ENCODE measurements around the gene EFCAB5. TPM values are rescaled to one million over a fixed set of nuclear protein-coding genes. Genes with fewer than 3 reads are reported as not detected.

Gene EFCAB5
- total RNA-seq, 2 donors from 2014 or later, result not detected

DNA sequence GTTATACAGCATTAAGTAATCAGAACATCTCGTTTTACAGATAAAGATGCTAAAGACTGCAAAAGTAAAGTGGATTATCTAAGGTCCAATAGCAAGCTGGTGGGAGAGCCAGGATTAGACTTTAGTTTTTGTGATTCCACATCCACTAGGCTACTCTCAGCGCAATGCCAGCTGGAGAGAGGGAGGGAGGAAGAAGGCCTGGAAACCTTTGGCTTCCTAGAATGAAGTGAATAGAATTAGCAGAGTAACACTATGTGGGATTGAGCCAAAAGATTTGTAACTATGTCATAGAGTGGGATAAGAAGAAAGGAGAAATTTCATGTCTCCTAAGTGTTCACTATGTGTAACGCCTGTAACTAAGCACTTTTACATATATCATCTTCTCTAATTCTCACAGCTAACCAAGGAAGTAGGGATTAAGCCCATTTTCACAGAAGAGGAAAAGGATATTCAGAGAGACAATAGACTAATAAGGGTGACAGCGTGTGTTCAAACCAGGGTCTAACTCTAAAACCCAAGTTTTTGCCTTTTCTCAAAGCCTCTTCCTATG, 149.8 kb downstream of the EFCAB5 start:
- TF ChIP-seq, protein P1, sequence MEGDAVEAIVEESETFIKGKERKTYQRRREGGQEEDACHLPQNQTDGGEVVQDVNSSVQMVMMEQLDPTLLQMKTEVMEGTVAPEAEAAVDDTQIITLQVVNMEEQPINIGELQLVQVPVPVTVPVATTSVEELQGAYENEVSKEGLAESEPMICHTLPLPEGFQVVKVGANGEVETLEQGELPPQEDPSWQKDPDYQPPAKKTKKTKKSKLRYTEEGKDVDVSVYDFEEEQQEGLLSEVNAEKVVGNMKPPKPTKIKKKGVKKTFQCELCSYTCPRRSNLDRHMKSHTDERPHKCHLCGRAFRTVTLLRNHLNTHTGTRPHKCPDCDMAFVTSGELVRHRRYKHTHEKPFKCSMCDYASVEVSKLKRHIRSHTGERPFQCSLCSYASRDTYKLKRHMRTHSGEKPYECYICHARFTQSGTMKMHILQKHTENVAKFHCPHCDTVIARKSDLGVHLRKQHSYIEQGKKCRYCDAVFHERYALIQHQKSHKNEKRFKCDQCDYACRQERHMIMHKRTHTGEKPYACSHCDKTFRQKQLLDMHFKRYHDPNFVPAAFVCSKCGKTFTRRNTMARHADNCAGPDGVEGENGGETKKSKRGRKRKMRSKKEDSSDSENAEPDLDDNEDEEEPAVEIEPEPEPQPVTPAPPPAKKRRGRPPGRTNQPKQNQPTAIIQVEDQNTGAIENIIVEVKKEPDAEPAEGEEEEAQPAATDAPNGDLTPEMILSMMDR (conservative IDR thresholded peaks at IDR 0.05), result no peak
- peaks cover 3% of the 10 kb centered on the region for H3K4me1 Mint-ChIP-seq
- no peak overlapping the region for H3K27ac Mint-ChIP-seq

DNA sequence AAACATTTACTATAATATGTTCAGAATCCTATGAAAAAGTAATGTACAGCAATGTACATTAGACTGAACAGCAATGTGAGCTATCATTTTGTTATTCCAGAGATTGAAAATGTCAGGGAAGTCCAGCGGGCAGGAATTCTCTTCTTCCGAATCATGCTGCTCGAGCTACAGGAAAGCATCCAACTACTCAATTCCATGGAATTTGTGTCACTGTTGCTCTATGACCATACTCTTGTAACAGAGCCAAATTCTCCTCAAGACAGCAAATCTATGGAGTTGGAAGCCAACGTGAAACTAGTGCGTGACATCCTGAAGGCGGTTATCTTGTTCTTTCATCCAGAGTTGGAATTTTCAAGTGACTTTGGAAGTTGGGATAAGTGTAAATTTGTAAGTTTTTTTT, 150.3 kb downstream of the EFCAB5 start:
- Mint-ChIP-seq H3K27ac (no peak overlapping the region), H3K36me3 (ENCODE audit: low read depth) (no peaks in the 10 kb centered on the region), H3K4me1 (peaks cover 3% of the 10 kb centered on the region), H3K4me3 (no peak overlapping the region), H3K27me3 (ENCODE audit: insufficient read depth) (no peaks in the 10 kb centered on the region), H3K9me3 (no peaks in the 10 kb centered on the region)
- peaks cover 6% of the 10 kb centered on the region for H3K27me3 ChIP-seq (ENCODE audit: control insufficient read depth, insufficient read depth, low read length, poor library complexity, severe bottlenecking)
- TF ChIP-seq, protein P1 (conservative IDR thresholded peaks at IDR 0.05), result no peak
- no peak overlapping the region for H3K4me3 ChIP-seq (ENCODE audit: low read length)
- H3K4me1 ChIP-seq (ENCODE audit: control insufficient read depth, insufficient read depth, low read length), result no peaks in the 10 kb centered on the region
- H3K27ac ChIP-seq (ENCODE audit: low read depth, low read length), result no peak overlapping the region
- WGBS, 2 experiments (ENCODE audit: insufficient coverage in 1 of 2, insufficient read length in 1 of 2), result 65 to 94% methylated on average over 3 to 6 of the region's 6 CpGs
- no peak for DNase-seq
- no peaks in the 10 kb centered on the region for H3K36me3 ChIP-seq (ENCODE audit: control insufficient read depth, insufficient read depth, low read length)
- H3K9ac ChIP-seq (ENCODE audit: extremely low read depth, low read length, poor library complexity, severe bottlenecking), result no peak overlapping the region
- H3K9me3 ChIP-seq (ENCODE audit: control insufficient read depth, low read length), result no peaks in the 10 kb centered on the region

More for the DNA sequence above, 149.8 kb downstream of the EFCAB5 start:
- H3K9me3 Mint-ChIP-seq, result no peaks in the 10 kb centered on the region
- Histone ChIP-seq H3K36me3 (ENCODE audit: control insufficient read depth, insufficient read depth, low read length) (no peaks in the 10 kb centered on the region), H3K27me3 (ENCODE audit: control insufficient read depth, insufficient read depth, low read length, poor library complexity, severe bottlenecking) (peaks cover 6% of the 10 kb centered on the region), H3K4me3 (ENCODE audit: low read length) (no peak overlapping the region), H3K9ac (ENCODE audit: extremely low read depth, low read length, poor library complexity, severe bottlenecking) (no peak overlapping the region), H3K27ac (ENCODE audit: low read depth, low read length) (no peak overlapping the region), H3K4me1 (ENCODE audit: control insufficient read depth, insufficient read depth, low read length) (no peaks in the 10 kb centered on the region), H3K9me3 (ENCODE audit: control insufficient read depth, low read length) (no peaks in the 10 kb centered on the region)
- no peak overlapping the region for H3K4me3 Mint-ChIP-seq
- H3K36me3 Mint-ChIP-seq (ENCODE audit: low read depth), result no peaks in the 10 kb centered on the region
- no peaks in the 10 kb centered on the region for H3K27me3 Mint-ChIP-seq (ENCODE audit: insufficient read depth)
- DNase-seq, result no peak
- 84 to 100% methylated on average over 3 of the region's 4 CpGs for WGBS, 2 experiments (ENCODE audit: insufficient coverage in 1 of 2, insufficient read length in 1 of 2)

DNA sequence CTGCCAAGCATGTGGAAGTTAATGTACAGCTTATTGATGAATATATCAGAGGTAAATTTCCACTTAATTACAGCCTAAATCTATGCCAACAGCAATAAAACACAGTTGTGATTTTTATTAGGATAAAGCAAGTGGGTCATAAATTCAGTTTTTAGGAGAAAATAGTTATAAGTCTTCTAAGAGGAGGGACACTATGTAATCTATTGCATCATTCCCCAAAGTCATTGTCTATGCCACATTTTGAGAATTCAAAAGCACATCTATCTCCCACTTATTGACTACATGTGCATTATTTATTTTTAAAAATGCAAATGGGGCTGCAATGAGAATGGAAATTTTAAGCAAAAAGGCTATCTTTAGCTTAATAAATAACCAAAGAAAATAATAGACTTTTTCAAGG, 151.5 kb downstream of the EFCAB5 start:
- Mint-ChIP-seq H3K27me3 (ENCODE audit: insufficient read depth) (no peaks in the 10 kb centered on the region), H3K4me3 (no peak overlapping the region), H3K36me3 (ENCODE audit: low read depth) (no peaks in the 10 kb centered on the region), H3K4me1 (peaks cover 3% of the 10 kb centered on the region), H3K27ac (no peak overlapping the region), H3K9me3 (no peaks in the 10 kb centered on the region)
- Histone ChIP-seq H3K9ac (ENCODE audit: extremely low read depth, low read length, poor library complexity, severe bottlenecking) (no peak overlapping the region), H3K27ac (ENCODE audit: low read depth, low read length) (no peak overlapping the region), H3K27me3 (ENCODE audit: control insufficient read depth, insufficient read depth, low read length, poor library complexity, severe bottlenecking) (peaks cover 6% of the 10 kb centered on the region), H3K4me1 (ENCODE audit: control insufficient read depth, insufficient read depth, low read length) (no peaks in the 10 kb centered on the region), H3K4me3 (ENCODE audit: low read length) (no peak overlapping the region), H3K36me3 (ENCODE audit: control insufficient read depth, insufficient read depth, low read length) (no peaks in the 10 kb centered on the region), H3K9me3 (ENCODE audit: control insufficient read depth, low read length) (no peaks in the 10 kb centered on the region)
- TF ChIP-seq, protein P1 (conservative IDR thresholded peaks at IDR 0.05), result no peak
- no peak for DNase-seq
